Activated gamma-delta T cell (primary cell): ENCODE measurements around the gene PIP4K2C.
A peak's percentile ranks its signal among the peaks of the same experiment; 100 is the strongest.

Source experiments
- DNase-seq: peaks from one replicate; lab custom pipeline; 2025; lab: John Stamatoyannopoulos, UW
- total RNA-seq, 2 donors: gene quantifications; one replicate each; lab custom pipeline; 2026; lab: John Stamatoyannopoulos, UW

Gene PIP4K2C
- total RNA-seq = 44.1 to 44.4 reads per million in 2 donors

DNA sequence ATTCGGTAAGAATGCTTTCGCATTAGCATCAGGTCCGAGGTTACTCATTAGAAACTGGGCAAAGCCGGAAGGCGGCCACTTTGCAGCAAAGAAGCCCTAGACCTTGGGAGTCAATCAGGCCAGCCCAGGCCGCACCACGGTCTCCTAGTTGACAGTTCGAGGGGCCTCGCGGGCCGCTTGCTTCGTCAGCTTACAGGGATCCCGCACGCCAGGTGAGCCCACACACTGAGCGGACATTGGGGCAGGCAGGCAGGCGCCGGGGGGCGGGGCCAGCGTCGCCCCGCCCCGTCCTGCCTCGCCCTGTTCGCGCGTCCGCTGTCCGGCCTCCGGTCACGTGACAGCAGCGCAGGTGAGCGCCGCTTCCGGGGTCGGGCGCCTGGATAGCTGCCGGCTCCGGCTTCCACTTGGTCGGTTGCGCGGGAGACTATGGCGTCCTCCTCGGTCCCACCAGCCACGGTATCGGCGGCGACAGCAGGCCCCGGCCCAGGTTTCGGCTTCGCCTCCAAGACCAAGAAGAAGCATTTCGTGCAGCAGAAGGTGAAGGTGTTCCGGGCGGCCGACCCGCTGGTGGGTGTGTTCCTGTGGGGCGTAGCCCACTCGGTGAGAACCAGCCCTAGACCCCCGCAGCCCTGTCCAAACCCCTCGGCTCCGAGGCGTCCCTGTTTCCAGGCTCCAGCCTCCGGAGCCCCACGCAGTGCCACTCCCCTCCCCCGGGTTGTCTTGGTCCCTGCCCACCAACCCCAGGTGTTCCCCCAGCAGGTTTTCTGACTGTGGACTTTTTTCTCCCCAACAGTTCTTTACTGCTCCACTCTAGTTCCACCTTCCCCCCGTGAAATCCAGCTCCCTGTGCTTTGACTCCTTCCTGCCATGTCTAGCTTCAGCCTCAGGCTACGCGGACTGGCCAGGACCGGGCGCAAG lies at the start of gene PIP4K2C:
TSS of gene PIP4K2C (plus strand) at position 329 of the 918 bp plus-strand sequence. CDS start at position 427, 98 bp downstream.
- peak; percentile 69 for DNase-seq

DNA sequence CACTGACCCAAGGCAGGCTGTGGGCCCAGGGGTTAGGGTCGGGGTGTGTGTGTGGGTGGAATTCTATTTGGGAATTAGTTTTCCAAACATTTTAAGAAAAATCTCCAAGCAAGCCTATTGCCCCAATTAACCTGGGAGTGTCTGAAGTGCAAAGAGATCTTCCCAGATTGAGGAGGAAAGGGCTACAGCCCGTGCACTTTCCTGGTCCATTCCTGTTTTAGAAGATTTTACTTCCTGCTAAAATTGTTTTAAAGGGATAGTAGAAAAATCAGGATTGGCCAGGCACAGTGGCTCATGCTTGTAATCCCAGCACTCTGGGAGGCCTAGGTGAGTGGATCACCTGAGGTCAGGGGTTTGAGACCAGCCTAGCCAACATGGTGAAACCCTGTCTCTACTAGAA lies 49.3 kb upstream of the PIP4K2C start:
- DNase-seq = no peak

DNA sequence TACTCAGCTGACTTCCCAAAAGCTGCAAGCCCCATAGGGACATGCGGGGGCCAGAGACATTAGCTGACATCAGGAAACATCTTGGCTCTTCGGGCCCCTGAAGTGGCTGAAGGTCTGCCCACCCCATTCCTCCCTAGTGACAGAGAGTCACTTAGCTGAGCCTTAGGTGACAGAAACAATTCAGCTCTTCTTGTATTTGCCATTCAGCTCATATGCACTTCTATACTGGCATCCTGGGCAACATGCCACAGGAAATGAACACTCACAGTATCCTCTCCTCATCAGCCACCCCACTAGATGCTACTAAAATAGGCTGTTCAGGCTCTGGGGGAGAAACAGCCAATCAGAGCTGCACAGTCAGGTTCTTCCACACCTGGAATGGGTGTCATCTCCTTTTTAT lies 47.4 kb upstream of the PIP4K2C start:
- DNase-seq = no peak

DNA sequence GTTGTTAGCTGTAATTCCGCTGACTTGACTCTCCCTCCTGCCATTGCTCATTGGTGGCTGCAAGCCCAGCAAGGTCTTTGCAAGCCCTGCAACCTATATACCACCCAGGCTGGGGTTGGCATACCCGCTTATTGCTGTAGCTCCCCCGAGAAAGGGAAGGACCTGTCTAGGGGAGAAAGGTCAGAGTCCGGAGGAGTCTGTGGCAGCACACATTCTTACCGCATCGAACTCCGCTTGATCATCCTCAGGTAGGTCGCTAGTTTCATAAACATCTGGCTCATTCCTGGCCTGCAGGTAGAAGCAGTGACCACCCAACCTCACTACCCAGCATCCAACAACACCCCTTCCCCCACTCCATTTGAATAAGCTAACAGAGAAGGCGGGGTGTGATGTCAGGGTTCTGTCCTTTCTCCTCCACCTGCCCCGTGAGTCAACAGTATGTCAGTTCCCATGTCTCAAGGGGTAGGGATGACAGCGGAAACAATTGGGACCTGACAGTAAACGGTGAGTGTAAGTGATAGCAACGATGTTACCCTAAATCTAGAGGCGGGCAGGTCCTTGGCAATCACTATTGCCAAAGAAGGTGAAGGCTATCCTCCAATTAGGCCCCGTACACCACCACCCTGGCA lies 45.1 kb upstream of the PIP4K2C start:
- DNase-seq = no peak

DNA sequence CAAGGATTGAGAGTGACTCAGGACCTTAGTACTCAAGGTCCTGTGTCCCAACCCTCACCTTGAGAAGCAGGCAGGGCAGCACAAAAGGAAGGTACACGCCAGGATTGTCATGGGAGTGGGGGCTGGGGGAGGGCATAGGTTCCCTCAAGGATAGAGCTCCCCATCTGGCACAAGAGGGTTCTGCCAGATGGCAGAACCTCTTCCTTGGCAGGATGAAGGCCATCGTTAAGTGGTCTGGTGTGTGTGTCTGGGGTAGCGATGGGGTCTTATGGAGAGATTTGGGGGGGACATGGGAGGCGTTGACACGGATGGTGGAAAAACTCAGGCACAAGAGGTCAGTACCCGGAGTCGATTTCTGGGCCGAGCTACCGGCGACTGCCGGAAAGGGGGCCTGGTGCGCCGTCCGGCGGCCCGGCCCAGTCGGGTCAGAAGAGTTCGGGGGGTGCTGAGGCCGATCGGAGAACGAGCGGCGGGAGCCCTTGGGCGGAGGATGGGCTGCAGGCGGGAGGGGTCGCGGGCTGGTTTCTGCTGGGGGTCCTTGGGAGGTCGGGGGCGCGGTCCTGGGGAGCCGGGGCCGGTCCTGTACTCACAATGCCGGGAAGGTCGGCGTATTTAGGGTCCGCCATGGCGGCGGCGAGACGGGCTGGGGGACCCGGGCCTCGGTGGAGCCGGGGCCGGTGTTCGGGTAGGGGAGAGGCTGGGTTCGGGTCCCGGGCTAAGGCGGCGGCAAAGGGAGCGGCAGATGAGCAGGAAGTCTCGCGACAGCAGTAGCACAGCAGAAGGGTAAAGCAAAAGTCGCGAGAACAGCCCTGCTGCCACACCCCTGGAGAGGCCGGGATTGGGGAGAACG lies 44.3 kb upstream of the PIP4K2C start, which contains the start of gene DCTN2:
TSS of gene DCTN2 (minus strand) at position 755 of the 850 bp plus-strand sequence. CDS start at position 626, 129 bp downstream.
- peak; percentile 37 for DNase-seq

DNA sequence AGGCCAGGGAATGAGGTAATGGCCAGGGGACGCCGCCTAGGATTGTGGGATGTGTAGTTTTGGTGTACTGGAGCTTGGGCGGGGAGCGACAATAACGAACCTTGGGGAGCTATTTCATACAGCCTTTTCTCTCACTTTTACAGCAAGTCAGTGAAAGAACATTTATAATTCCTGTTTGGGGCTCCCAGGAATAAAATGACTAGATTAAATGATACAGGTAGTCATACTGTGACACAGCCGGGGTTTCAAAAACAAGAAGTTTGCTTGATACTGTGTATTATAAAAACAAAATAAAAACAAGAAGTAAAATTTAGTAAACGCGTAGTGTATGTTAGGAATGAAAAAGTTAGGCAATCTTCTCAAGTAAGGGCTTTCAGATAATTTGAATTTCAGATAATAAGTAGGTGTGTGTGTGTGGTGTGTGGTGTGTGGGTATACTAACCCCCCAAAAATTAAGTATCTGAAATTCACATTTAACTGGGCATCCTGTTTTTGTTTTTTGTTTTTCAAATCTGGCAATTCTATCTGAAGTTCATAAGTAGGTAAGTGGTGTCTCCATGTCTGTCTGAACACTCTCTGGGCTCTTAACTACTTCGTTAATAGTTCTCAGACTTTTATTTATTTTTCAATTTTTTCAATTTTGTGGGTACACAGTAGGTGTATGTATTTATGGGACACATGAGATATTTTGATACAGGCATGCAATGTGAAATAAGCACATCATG lies 43.5 kb upstream of the PIP4K2C start:
- no peak for DNase-seq

DNA sequence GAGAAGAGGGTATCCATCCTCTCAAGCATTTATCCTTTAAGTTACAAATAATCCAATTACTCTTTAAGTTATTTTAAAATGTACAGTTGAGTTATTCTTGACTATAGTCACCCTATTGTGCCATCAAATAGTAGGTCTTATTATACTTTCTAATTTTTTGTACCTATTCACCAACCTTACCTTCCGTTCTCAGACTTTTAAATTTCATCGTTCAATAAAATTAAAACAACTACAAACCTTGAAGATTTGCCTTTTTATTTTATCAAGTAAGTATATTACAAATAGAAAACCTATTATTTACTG lies 43.0 kb upstream of the PIP4K2C start:
- no peak for DNase-seq

DNA sequence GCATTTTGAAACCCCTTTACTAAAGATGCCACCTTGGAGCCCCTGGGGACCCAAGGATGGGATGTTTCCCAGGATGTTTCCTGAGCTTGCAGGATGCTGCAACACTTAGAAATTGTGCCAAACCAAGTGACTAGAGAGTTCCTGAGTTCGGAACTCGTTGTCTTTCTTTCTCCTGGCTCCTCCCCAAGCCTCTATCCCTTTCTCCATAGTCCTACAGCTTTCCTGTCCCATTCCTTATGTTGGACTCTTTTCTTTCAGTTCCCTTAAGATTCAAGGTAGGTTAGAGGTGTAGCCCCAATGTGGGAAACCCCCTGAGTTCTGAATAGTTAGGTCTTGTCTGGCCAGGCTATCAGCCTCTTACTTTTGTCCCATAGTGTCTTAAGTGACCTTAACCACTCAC lies 42.5 kb upstream of the PIP4K2C start:
- DNase-seq = no peak

DNA sequence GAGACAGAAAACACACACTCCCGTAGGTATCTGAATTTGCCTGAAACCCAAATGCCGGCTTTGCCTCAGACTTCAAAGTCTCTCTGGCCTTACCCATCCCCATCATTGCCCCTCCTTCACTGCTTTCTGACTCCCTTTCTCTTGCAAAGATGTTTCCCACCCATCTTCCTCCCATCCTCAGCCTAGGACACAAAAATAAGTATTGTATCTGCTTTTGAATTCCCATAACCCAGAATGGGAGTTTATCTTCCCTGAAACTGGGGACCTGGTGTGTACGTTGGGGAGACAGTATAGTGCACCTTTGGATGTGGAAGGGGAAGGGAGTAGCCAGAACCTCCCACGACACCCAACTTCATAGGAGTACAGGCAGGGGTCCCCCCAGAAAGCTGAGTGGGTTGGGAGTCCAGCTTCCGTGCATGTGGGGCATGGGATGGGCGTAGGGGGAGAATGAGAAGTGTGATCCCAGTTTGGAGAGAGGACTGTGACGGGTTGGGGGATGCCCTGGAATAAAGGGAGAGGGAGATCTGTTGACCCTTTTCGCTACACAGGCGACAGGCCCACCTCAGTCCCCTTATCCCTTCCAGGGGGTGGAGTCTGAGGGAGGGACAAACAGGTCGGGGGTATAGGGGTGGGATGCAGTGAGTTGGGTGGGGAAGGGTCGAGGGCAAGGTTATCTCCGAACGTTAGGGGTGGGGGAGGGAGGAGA lies 41.6 kb upstream of the PIP4K2C start:
- no peak for DNase-seq

DNA sequence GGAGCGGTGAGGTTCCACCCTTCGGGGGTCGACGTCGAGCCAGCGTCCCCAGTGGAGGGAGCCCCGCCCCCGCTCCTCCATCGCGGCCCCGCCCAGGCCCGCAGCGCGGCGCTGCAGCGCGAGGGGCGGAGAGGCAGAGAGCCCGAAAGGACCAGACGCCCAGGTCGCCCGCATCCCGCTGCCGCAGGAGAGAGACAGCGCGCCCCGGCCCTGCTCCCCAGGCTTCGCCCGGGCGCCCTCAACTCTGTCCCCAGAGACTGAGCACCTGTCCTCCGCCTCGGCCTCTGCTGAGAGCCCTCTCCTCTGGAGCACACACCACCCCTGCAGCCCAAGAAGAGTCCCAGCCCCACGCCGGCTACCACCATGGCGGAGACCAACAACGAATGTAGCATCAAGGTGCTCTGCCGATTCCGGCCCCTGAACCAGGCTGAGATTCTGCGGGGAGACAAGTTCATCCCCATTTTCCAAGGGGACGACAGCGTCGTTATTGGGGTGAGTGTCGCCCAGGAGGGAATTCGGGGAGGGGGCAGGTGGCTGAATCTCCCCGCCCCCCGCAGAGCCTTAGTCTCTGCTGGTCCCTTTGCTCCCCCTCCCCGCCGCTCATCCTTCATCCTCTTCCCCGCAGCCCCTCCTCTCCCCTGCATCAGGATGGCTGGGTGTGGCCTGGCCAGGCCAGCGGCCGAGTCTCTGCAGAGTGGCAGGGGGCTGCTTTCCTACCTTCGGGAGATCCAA lies 40.9 kb upstream of the PIP4K2C start, which contains the start of gene KIF5A:
TSS of gene KIF5A (plus strand) at position 136 of the 732 bp plus-strand sequence. CDS start at position 364, 228 bp downstream.
- peak; percentile 35 for DNase-seq

DNA sequence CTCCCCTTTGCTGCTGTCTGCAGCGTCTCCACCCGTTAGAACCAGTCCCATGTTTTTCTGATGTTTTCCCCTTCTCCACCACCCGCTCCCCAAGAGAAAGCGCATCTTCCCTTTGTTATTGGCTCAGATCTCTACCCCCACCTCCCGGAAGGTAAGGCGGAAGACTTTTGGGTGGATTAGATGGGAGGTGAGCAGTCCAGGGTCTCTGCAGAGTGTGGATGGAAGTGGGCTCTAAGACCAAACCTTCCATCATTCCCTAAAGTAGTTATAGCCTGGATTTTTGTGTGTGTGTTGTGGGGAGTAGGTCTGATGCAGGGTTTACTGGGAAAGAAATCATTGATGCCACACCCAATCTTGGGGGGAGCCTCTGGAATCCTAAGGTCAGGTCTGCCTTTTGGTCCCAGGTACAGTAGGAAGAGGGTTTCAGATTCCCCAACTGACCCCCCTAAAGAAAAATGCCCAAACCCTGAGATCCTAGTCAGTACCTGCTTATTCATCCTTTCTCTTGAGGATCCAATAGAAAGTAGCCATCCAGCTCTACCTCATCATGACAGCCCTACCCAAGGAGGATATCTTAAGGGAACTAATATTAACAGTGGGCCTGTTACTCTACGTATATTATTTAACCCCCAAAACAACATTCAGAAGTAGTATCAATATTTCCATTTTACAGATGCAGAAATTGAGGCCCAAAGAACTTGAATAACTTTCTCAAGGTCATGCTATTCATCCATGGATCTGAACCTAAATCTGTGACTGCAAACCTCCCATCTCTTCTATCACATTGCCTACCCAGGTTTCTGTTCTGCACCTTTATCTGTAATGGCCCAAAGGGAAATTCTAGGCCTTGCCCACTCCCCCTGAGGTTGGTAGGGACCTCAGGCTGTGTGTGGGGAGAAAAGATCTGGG lies 40.1 kb upstream of the PIP4K2C start:
- DNase-seq = no peak

DNA sequence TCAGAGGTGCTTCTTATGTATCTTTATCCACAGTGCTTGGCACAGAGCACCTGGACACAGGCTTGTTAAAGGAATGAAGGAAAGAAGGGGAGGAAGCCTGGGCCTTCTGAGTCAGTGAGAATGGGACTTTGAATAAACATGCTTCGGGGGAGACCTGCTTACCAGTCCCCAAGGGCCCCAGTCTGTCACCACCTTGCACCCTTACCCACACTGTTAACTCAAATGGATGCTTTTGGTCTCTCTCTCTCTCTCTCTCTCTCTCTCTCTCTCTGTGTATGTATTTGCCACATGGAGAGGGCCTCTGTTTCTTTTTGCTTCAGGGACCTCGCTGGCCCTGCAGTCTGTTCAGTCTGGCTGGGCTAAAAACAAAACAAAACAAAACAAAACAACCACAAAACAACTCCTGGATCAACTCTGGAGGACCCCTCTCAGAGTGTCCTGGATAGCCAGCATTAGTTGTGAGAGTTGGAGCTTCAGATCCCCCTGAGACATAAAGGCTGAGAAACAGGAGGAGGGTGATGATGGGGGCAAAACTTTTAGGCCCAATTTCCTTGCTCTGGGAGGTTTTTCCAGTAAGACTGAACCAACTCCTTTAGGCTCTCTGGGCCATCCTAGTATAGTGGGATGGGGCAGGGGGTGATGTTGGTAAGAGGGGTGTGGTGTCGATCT lies 39.2 kb upstream of the PIP4K2C start:
- no peak for DNase-seq

DNA sequence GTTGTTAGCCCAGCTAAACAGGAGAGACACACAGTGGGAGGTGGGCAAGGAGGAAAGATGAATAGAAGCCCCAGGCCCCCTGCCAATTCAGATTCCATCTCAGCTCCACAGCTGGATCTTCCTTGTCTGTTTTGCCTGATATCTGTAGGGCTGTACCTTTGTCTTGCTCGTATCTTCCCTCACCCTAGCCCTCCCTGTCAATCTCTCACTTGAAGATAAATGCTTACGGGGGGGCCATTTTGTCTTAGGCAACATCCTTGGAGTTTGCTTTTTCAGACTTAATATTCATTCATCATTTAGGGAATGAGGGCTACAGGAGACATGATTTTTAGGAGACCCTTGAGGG lies 38.7 kb upstream of the PIP4K2C start:
- DNase-seq = no peak

DNA sequence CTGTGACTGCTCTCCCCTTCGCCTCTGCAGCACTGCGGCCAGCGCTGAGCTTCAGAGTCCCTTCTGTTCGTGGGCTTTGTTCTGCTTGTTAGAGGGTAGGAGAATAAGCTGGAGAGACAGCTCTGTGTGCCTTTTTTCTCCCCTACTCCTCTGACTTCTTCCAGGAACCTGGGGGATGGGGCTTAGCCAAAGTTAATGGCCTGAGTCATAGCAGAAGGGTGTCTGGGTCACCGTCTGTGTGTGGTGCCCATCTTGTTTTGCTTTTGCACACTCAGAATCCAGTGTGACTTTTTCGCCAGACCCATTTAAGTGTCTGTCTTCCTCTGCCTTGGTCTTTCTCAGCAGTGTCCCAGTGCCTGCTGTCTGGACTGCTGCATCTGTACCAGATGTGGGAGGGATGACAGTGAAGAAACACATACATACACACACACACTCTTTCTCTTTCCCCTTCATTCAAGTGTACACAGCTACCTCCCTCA lies 38.1 kb upstream of the PIP4K2C start:
- DNase-seq = no peak

DNA sequence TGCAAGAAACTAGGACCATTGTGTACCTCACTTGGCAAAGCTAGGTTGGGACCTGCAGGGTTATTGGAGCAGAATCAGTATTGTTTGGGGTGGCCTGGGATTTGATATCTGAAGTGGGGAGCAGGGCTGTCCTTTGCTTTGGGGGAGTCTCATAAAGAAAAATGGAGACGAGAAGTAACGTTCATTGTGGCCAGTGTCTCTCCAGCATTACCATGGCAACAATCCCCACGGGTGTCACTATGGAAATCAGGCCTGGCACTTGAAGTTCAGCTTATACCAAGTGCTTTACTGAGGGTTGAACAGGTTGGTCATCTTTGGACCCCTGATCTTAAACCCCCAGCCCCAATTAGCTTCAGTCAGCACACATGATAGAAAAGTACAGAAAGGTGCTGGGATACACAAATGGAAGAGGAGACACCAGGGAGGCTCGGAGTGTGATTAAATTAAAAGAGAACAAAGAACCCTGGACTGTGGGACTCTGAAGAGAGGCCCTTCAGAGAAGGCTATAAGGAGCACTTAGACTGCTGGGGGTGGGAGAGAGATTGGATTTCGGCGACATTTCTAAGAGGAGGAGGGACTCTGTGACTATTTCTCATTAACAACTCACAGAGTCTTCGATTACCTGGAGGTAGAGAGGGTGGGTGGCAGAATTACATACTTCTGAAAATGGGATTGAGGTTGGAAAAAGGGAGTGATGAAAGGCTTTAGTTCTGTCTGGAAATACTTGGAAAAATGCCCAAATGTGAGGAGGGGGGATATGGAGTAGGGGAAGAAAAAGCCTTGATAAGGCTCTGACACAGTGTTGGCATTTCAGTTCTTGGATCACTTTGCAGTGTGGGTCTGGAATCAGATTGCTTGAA lies 37.4 kb upstream of the PIP4K2C start:
- no peak for DNase-seq

DNA sequence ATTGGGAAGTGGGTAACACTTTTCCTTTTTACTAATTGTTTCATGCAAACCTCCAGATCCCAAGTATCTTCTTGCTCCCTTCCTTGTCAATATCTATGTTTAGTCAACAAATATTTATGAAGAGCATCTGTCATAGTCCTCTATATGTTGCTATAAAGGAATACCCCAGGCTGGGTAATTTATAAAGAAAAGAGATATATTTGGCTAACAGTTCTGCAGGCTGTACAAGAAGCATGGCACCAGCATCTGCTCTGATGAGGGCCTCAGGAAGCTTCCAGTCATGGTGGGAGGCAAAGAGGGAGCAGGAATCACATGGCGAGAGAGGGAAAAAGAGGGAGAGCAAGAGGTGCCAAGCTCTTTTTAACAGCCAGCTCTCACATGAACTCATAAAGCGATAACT lies 36.5 kb upstream of the PIP4K2C start:
- DNase-seq = no peak

DNA sequence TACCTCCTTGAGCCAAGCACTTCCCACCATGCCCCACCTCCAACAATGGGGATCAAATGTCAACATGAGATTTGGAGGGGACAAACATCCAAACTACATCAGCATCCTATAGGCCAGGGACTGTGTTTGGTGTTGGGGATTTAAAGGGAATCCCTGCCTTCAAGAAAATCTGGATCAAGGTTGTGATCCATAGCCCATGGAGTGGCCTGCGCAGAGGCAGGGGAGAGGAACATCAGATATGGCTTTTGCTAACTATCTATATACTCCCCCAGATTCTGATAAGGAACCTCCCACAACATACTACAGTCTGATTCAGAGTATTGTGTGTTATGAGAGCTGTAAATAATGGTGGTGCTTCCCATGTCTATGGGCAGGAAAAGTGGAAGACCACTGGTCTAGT lies 36.1 kb upstream of the PIP4K2C start:
- DNase-seq = no peak

DNA sequence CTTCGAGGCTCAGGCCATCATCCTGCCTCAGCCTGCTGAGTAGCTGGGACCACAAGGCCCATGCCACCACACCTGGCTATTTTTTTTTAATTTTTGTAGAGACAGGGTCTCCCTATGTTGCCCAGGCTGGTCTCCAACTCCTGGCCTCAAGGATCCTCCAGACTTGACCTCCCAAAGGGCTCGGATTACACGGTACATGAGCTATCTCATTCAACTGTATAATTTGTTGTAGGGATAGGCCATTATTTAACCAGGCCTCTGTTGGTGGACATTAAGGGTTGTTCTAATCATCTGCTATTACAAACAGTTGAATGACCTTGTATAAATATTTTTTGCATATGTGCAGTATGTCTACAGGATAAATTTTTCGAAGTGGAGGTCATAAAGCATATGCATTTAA lies 32.1 kb upstream of the PIP4K2C start:
- DNase-seq = no peak
